GM19035 (cell line): ENCODE data around the gene ZBED2.
"Not testable (repeated sequence)": the region's sequence is repeated elsewhere in the genome, so short reads cannot be mapped to it uniquely, and the experiment has no call there.

ENCODE experiments used
- ATAC-seq: cut with Tn5 transposase; IDR thresholded peaks from one replicate; pipeline ENCODE4 v1.9.1; 2021; ENCODE audit not compliant: unreplicated experiment

The ZBED2 gene

DNA sequence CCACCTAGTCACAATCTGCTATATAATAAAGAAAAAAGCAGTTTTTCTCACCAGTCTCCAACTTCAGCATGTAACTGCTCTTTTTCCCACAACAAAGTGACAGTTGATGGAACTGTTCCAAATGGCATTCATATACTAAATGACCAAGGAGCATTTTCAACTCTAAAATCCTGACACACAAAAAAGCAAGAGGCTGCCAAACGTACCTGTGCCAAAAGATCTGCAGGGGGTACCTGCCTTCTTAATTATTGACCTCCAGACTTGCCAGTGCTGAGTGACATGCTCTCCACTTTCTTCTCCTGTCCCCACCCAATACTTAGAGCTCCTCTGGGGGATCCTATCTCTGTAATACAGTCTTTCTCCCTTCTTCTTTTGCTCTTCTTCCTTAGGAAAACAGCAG, 18.0 kb downstream of the ZBED2 start:
- ATAC-seq, result no peak

DNA sequence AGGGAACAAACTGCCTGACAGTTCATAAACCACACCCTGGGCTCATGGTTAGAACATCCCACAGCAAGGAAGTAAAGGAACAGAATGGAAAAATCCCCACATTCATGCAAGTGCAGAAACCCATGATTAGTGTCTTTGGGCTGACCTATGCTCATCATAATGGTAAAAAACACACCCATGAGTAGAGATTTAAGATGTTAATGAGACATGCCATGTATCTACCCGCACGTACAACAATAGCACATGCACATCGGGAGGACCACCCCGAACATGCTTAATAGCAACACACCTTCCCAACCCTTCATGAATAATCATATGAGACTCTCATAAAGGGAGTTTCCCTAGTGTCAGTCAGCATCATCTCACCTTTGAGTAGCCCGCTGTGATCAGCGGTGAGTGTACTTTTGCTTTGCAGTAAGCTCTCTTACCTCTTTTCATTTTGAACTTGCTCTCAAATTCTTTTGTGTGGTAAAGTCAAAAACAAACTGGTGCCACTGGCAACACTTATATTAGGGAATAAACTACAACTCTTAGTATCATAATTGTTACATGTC, 23.2 kb downstream of the ZBED2 start:
- no peak for ATAC-seq

DNA sequence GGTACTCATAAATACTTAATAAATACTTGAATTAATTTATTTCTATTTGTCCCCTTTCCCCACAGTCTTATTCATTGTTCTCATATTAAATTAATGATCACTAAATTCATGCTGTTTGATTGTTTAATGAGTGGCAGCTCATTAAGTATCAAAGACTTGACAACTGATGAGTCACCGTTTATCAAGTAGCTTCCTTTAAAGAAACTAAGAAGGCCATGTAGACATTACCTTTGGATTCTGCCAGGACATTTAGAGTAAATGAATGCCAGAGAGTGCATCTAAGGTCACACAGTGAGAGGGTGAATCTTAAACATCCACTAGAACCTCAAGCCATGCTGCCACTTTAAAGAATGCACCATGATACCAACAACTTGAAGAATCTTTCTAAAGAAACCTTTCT, 23.9 kb downstream of the ZBED2 start:
- ATAC-seq, result no peak

DNA sequence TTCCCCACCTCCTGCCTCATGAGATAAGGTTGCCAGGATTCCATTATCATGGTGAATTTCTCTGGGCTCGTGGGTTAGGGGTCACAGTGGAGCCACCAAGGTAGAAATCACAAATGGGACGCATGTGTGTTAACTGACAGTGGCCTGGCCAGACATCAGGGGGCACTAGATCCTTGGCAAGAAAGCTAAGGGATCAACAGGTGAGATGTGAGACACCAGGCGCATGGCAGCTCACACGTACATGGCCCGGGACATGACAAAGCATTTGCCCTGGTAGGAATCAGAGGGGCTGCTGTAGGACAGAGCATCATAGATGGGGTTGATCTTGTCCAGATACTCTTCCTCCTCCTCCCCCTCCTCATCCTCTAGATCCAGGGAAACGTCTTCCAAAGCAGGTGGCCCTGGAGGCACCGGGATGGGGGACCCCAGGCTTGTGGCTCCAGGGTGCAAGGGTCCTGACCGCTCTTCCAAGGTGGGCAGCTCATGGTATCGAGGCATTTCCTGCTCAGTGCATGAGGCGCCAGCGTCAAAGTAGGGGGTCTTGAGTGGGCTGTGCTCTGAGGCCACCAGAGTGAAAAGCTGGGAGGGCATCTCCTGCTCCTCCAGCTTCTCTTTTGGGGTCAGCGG, 24.6 kb downstream of the ZBED2 start:
- no peak for ATAC-seq

DNA sequence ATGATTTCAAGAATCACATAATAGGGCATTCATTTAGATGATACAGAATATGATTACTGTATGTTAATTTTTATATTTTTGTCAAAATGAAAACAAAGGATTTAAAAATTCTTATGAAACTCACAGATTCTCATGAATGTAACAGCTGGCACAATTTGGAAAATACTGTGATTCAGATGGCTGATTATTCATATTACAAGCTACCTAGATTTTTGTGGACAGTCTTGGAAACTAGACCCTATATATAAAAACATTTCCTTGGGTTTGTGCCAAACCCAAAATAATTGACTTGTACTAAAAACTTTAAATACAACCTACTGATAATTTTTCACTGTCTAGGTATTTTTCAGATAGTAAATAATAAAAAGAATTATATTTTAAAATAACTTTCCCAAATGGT, 26.2 kb downstream of the ZBED2 start:
- ATAC-seq, result no peak

DNA sequence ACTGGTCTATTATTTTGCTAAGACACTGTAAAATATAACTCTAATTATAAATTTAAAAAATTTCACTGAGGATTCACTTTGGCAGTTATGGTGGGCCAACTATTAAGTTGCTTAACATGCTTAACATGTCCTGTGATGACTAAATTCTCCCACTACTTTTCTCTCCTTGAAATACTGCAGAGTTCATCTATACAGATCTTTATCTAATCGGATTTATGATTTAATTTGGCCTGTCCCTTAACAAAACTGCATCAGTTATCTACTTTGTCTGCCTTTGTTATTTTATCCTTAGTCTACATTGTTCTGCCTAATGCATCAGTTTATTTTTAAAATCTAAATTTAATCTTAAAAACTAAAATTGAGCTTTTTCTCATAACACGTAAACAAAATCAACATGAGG, 26.8 kb downstream of the ZBED2 start:
- ATAC-seq, result no peak

DNA sequence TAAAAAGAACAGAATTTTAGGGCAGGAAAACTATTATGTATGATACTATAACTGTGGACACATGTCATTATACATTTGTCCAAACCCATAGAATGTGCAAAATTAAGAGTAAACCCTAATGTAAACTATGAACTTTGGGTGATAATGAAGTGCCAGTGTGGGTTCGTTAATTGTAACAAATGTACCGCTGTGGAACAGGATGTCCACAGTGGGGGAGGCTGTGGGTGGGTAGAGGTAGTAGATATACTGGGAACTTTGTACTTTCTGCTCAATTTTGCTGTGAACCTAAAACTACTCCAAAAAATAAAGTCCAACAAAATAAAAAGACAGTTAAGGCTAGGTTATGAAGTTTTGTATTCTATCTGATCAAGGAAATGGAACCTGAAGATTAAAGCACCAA, 28.3 kb downstream of the ZBED2 start:
- ATAC-seq, result no peak

DNA sequence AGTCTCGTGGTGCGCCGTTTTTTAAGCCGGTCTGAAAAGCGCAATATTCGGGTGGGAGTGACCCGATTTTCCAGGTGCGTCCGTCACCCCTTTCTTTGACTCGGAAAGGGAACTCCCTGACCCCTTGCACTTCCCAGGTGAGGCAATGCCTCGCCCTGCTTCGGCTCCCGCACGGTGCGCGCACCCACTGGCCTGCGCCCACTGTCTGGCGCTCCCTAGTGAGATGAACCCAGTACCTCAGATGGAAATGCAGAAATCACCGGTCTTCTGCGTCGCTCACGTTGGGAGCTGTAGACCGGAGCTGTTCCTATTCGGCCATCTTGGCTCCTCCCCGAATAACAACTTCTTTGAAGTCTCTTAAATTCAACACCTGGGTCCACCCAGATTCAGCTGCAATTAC, 33.2 kb downstream of the ZBED2 start:
- not testable (repeated sequence) for ATAC-seq

DNA sequence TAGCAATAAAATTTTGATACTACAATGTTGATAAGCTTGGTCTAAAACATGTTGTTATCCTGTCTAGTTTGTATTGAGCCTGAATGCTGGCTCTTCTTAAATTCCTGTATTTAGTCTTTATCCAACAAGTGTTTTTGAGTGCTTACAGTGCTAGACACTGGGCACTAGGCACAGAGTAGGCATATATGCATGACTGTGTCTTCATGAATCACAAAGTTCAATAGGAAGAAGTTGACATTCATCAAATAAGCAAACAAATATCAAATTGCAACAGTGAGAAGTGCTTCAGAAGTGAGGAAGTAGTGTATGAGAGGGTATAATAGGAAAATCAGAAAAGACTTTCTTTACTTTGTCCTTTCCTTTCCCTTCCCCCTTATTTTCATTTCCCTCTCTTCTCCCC, 46.4 kb downstream of the ZBED2 start:
- no peak for ATAC-seq

DNA sequence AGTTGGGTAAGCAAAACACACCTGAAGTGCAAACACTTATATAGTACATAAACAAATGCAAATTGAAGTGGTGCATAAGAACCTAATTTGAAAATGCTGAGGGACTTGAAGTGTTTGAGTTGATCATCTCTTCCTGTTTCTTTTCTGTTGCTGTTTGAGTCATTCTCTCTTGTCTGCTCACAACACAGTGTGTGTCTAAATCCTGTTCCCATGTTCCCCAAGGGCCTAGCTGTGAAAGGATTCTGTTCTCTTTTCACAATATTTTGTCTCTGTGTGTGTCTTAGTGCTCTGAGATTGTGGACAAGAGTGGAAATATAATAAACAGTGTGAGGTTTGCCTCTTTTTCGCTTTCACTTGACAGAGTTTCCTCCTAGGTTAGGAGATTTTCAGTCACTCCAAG, 47.1 kb downstream of the ZBED2 start:
- peak; percentile 70 for ATAC-seq

DNA sequence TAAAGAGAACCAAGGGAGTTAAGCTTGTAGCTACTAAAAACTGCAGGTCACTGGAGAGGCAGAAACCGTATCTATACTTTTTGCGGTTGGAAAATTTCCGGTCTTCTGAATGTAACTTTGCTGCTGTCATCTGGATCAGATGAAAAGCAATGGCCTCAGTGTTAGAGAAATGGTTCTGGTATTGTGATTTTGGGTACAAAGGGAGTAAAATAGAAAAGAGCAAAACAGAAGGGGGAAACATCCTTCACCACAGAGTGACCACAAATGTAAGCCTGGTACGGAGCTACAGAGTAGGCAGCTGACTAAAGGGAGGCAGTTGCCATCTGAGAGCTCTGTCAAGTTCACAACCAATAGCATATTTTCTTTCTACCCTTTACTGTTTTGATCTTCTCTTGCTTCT, 47.5 kb downstream of the ZBED2 start:
- ATAC-seq, result peak; percentile 80

DNA sequence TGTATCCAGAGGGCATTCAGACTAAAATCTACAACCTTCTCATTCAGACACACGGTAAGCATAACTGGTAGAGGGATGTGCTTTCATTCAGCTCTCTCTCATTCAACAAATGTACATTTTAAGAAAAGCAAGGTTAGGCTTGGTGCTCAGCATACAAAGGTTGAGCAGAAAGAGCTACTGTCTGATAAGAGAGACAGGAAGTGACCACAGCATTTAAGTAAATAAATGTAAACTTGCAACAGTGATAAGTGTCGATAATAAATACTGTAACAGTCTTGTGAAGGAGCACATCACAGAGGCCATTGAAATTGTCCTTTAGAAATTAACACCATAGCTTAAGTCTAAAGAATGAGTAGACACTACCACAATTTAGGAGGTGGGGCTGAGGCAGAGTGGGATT, 49.8 kb downstream of the ZBED2 start:
- ATAC-seq, result no peak
